Occipital lobe (tissue), 2 donors: ENCODE results near the gene CCM2. TPM values are rescaled to one million over a fixed set of nuclear protein-coding genes. Genes with fewer than 3 reads are reported as not detected.

Source experiments
- DNase-seq: peaks from one replicate; lab custom pipeline; 2025; lab: John Stamatoyannopoulos, UW
- total RNA-seq: library from RNA; depleted of rRNA; stranded (reverse); fragments of >200 nt; gene quantifications from one replicate; pipeline ENCODE4 v1.2.3, GENCODE V29; 2014

The CCM2 gene
- total RNA-seq, 1 donor from 2014 or later: 23.4 TPM

DNA sequence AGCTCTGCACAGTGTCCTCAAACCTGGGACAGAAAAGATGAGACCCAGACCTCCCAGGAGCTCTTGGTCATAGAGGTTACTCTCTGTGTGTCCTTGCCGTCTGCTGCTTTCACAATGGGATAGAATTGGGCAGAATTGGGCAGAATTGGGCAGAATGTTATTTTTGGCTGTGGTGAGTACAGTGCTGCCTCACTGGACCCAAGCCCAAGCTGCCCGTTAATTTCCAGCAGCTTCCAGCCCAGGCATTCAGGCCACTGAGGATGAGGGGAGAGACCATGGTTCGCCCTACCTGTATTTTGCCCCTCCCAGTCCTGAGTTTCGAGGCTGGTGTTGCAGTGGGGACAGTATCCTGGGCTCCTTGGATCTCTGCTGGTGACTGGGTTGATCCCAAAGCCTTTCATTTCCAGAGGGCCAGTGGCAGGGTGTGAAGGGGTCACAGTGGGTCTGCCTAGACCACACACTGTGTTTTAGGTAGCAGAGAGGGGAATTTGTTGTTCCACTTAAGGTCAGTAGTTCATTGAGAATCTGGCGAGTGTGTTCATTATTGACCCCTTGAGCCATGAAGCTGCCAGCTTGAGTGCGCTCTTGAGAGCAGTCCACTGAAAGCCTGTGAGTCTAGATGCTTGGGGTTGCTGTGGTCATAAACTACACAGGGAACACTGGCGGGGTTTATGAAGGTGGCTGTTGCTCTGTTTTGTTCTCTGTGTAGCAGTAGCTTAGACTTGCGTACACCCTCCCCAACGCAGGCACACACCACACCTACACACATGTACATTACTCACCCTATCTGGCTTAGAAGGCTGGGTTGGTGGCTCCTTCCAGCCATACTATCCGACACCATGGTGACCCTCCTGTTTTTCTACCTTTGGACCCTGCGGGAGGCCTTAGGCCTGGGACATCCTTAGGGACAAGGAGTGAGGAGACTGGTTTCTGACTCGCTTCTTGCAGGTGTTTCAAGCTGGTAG is 65.3 kb downstream of the CCM2 start:
- DNase-seq: no peak

- DNase-seq: no peak
Measured at GRCh38 chr7:45066409-45066808, 66.4 kb downstream of the CCM2 start.

- no peak for DNase-seq
Measured at GRCh38 chr7:45067582-45067981, 67.6 kb downstream of the CCM2 start.

GRCh38 chr7:45068236-45069023 is 68.4 kb downstream of the CCM2 start:
- DNase-seq: no peak

- DNase-seq: no peak
Measured at GRCh38 chr7:45069444-45070253, 69.6 kb downstream of the CCM2 start.

DNA sequence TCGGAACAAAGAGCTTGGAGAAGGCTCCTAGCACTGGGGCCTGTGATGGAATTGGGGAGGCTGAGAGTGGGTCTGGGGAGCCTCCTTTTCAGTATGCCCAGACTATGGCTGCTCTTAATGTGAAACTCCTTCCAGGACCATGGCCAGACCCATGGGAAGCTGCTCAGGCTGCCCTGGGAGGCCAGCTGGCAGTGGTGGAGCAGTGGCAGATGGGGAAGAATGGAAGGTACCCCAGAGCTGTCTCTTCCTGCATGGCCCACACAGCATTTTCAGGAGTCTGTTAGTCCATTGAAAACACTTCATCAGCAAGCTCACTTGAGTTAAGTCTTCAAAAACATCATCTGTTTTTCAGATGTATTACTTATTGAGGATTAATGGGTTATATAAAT is 70.2 kb downstream of the CCM2 start:
- DNase-seq: no peak

GRCh38 chr7:45071528-45071927 is 71.5 kb downstream of the CCM2 start:
- DNase-seq: no peak

DNA sequence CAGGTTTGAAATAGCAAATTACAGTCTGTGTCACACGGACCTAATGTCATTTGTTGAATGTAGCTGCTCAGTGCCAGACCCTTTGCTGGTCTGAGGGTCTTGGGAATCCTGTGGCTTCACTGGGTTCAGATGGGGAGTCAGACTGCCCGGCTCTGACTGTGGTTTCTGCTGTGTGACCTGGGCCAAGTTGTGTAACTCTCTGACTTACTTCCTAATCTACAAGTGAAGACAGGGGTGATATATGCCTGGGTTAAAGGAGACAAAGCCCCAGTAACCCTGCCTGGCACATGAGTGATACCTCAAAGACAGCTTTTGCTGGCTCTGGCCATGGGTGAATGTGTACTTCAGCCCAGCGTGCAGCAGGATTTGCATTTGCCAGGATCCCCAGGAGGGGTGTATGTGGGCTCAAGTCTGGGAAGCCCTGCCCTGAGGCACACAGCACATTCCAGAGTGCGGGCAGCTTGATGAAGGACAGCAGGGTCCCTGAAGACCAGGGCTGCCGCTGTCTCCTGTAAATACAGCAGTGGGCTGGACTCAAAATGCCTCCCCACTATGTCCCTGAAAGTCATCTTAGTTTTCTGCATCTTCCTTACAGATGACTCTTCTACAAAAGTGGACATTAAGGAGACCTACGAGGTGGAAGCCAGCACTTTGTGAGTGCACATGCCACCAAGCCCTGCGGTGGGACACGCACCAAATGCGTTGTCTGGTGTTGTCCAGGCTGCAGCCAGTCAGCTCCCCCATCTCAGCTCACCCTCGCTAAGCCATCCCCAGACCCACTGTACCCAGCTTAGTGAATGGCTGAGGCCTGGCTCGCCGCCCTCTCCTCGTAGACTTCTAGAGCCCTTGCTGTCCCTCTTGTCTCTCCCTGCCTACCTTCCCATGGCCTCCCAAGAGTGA is 72.4 kb downstream of the CCM2 start:
- DNase-seq: no peak

- no peak for DNase-seq
Measured at GRCh38 chr7:45073031-45073785, 73.2 kb downstream of the CCM2 start.

DNA sequence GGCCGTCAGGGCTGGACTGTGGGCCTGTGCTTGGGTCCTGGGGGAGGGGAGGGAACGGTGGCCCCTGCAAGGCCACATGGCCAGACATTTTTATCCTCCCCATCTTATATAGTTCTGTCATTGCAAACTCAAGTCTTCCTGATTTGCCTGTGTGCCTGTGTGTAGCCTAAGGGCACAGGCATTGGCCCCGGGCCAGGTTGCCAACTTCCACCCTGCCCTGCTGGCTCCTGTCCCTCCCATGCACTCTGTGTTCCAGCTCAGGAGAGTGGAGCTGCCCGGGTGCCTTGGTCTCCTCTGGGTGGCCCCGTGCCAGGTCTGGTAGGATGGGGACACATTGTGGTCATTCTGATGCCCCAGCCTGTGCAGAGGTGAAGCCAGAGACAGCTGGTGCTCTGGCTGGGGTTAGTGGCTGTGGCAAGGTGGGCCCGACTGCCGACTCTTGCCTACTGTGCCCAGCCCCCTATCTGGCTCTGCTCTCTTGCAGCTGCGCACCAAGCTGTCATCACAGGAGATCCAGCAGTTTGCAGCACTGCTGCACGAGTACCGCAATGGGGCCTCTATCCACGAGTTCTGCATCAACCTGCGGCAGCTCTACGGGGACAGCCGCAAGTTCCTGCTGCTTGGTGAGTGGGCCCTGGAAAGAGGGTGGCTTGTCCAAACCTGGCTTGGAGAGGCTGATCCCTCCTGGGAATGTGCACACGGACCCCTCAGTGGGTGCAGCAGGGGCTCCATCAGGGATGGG is 74.0 kb downstream of the CCM2 start:
- DNase-seq: no peak

- DNase-seq: no peak
Measured at GRCh38 chr7:45074528-45075354, 74.7 kb downstream of the CCM2 start.

DNA sequence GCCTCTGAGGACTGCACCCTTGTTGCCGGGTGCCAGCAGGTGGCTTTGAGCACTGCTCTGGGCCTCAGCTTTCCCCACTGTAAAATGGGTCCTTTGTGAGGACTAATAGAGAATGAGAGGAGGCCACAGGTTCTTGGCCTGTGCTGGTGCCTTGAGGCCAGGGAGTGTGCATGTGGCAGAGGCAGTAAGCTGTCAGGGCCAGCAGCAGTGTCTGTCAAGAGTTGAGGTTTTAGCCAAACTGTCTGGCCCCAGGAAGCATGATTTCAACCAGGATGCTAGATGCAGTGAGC is 75.3 kb downstream of the CCM2 start:
- DNase-seq: no peak

DNA sequence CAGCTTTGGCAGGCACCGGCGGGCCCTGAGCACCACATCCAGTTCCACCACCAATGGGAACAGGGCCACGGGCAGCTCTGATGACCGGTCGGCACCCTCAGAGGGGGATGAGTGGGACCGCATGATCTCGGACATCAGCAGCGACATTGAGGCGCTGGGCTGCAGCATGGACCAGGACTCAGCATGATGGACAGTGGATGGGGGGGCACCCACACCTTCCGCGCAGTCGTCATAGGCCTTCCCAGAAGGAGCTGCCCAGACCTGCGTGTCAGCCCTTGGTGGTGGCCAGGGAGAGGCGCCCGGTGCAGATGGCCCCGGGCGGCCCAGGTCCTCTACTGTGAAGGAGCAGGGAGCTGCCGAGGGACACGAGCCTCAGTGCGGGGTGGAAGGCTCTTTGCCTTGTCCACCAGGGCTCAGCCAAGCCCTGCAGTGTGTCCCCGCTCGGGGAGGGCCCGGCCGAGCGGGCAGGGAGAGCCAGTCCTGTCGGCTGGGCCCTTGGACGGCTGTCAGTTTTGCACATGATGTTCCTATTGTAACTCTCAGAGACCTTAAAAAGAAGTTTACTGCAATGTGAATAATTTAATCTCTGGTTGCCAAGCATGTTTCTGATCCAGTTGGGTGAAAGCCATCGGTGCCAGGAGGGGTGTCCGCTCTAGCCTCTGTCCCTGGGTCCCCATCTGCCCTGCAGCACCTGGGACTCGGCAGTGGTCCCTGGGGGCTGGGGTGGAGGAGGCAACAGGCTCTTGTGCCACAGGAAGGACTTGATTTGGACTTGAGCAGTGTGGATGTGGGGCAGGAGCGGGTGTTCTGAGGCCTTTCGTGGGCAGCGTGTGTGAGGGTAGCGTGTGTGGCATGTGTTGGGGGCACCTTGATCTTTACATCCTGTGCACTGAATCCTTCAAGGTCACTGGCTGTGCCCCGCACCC is 76.1 kb downstream of the CCM2 start:
- DNase-seq: no peak

- DNase-seq: no peak
Measured at GRCh38 chr7:45076946-45077345, 76.9 kb downstream of the CCM2 start.

DNA sequence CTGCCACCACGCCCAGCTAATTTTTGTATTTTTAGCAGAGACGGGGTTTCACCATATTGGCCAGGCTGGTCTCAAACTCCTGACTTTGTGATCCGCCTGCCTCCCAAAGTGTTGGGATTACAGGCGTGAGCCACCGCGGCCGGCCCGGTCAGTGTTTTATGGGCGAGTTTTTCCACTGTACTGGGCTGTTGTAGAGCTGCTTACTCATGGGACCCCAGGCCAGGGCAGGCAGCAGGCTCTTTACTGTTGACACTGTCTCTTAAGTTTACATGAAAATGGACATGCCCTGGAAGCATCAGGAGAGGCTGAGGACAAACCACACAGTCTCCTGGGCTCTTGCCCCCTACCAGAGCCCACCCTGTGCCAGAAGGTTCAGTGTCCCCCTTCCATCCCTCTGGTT is 77.6 kb downstream of the CCM2 start:
- DNase-seq: no peak

- DNase-seq: no peak
Measured at GRCh38 chr7:45078125-45078681, 78.2 kb downstream of the CCM2 start.
